HepG2 (cell line): ENCODE measurements around the gene BAG3. TPM values are rescaled to one million over a fixed set of nuclear protein-coding genes. Genes with fewer than 3 reads are reported as not detected.

Source experiments
- RARA ChIP-seq: IDR thresholded peaks from 2 replicates; pipeline ENCODE4 v1.6.1; 2016; ENCODE audit warnings: missing genetic modification reagents, missing compliant biosample characterization
- REPIN1 ChIP-seq: sonication (generic); formaldehyde crosslinking; IDR thresholded peaks from 2 replicates; pipeline ENCODE4 v1.8.0; 2022; ENCODE audit warnings: missing genetic modification reagents, low read depth, mild to moderate bottlenecking, borderline replicate concordance
- SNAPC2 ChIP-seq: sonication (generic); formaldehyde crosslinking; IDR thresholded peaks from 2 replicates; pipeline ENCODE4 v1.8.1; 2022; ENCODE audit warnings: mild to moderate bottlenecking, missing genetic modification reagents
- SNAPC4 ChIP-seq: sonication (generic); formaldehyde crosslinking; IDR thresholded peaks from 2 replicates; pipeline ENCODE4 v1.4.0; 2020; ENCODE audit warnings: mild to moderate bottlenecking, missing genetic modification reagents
- ZFY ChIP-seq: sonication (generic); formaldehyde crosslinking; IDR thresholded peaks from 2 replicates; pipeline ENCODE4 v1.4.0; 2020; ENCODE audit warnings: missing genetic modification reagents
- ZNF18 ChIP-seq: sonication (generic); formaldehyde crosslinking; IDR thresholded peaks from 2 replicates; pipeline ENCODE4 v1.8.0; 2022; ENCODE audit warnings: mild to moderate bottlenecking, missing genetic modification reagents; ENCODE audit not compliant: insufficient replicate concordance
- ZNF264 ChIP-seq: sonication (generic); formaldehyde crosslinking; IDR thresholded peaks from 2 replicates; pipeline ENCODE4 v1.4.0; 2020; ENCODE audit warnings: missing genetic modification reagents
- ZNF639 ChIP-seq: conservative IDR thresholded peaks from 2 replicates; pipeline ENCODE4 v1.6.1; 2018; ENCODE audit warnings: missing genetic modification reagents
- polyA plus RNA-seq, 8 experiments: library from polyadenylated mRNA; depleted of rRNA in 3 of 8; stranded (reverse) in 7 of 8; unstranded in 1 of 8; fragments of >200 nt; fragmentation: Illumina TruSeq in 4 of 8; extraction: Trizol in 4 of 8; gene quantifications; 2 replicates each; pipeline versions ENCODE4 v1.2.1 to v1.2.3, GENCODE V29; 2011 to 2016; ENCODE audit warnings: low read depth in 4 of 8, missing spikeins in 1 of 8, mixed read lengths in 1 of 8; ENCODE audit not compliant: insufficient read depth in 1 of 8
- total RNA-seq, 5 experiments: library from RNA; depleted of rRNA; stranded (reverse); fragments of >200 nt; fragmentation: Illumina TruSeq; extraction: Trizol; gene quantifications; 2 replicates each; pipeline ENCODE4 v1.2.3, GENCODE V29; 2016; ENCODE audit warnings: low read depth in 1 of 5

BAG3 gene
- total and polyA plus RNA-seq, 2 of the 13 experiments (the other 11 are each of a cell fraction or from before 2014, with no cell fraction given) = 2.9 to 6.7 TPM

- TF ChIP-seq ZNF639 (CRISPR knock-in tag) (0 out of 2 replicates have a peak, but pooled peaks have one; percentile 42), ZNF264 (CRISPR knock-in tag) (0 out of 2 replicates have a peak, but pooled peaks have one; percentile 34), REPIN1 (no peak), RARA (CRISPR knock-in tag) (peak; percentile 29; the same call in 1 of the 2 replicates), ZNF18 (CRISPR knock-in tag) (peak; percentile 13), SNAPC4 (CRISPR knock-in tag) (0 out of 2 replicates have a peak, but pooled peaks have one; percentile 60), SNAPC2 (CRISPR knock-in tag) (0 out of 2 replicates have a peak, but pooled peaks have one; percentile 0), ZFY (CRISPR knock-in tag) (0 out of 2 replicates have a peak, but pooled peaks have one; percentile 34)
These were observed 36.2 kb downstream of the BAG3 start (continued) for GRCh38 chr10:119687192-119688032.
